GM11168 (cell line): ENCODE measurements around the gene NUDT8.

Experiments used
- in situ Hi-C: fragments of 300-500 bp; cut with MboI; formaldehyde crosslinking; loops from one replicate; pipeline ENCODE4 v1.12.0; 2022; ENCODE audit warnings: low sequenced_read_pairs; ENCODE audit not compliant: unreplicated experiment

Gene NUDT8, protein sequence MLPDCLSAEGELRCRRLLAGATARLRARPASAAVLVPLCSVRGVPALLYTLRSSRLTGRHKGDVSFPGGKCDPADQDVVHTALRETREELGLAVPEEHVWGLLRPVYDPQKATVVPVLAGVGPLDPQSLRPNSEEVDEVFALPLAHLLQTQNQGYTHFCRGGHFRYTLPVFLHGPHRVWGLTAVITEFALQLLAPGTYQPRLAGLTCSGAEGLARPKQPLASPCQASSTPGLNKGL

GRCh38 chr11:67629386-67630227 is at the start of gene NUDT8:
Gene NUDT8, minus strand, starts transcription at chr11:67629937. Its CDS starts 26 bp downstream, at chr11:67629911.
- in situ Hi-C loops: no loop called here

DNA sequence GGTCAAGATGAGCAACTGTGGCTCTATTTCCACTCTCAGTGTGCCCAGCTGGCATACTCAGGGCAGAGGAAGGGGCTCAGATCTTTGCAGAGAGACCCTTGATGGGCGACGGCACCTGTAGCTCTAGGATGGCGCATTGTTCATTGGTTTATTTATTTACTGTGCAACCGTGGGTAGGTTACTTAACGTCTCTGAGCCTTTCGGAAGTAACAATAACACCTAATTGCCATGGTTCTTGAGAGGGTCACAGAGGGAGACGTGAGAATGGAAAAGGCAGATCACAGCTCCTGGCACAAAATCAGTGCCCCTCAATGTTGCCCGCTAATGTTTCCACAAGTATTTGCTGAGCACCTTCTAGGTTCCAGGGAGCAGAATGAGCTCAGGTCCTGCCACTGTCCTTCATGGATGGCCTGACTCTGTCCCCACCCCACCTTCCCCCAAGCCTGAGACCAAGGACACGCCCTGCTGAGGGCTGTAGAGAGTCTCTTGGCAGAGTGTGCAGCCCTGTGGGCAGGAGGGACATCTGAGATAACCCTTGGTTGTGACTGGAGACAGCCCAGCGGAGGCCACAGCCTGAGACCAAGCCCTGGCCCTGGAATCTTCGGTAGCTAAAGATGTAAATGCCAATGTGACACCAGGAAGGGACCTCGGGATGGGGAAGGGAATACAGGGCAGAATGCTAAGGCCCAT is 45.5 kb upstream of the NUDT8 start:
- in situ Hi-C loops: no loop called here

GRCh38 chr11:67674442-67674871 is 44.7 kb upstream of the NUDT8 start, which contains the start of gene ALDH3B2:
Gene ALDH3B2, minus strand, starts transcription at chr11:67674623. Its CDS starts 7,688 bp downstream, at chr11:67666935.
- in situ Hi-C loops: no loop called here

- in situ Hi-C loops: no loop called here
These were observed 44.2 kb upstream of the NUDT8 start for GRCh38 chr11:67673902-67674301.

DNA sequence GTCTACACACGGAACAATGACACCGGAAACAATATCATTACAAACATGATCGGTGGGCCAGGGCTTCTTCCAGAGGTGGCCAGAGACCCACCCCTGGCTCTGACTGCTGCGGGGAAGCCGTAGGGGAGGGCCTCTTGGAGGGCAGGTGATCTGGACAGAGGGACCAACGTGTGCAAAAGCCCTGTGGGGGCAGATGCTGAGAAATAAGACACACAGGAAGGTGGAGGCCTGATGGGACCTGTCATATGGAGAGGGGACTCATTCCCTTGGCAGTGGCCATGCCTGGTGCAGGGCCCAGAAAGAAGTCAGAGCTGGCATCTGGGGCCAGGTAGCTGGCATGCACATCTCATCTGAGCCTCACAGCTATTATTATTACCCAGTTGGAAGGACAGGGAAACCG is 43.6 kb upstream of the NUDT8 start:
- in situ Hi-C loops: no loop called here

- in situ Hi-C loops: no loop called here
These were observed 41.4 kb upstream of the NUDT8 start for GRCh38 chr11:67671211-67671520.

DNA sequence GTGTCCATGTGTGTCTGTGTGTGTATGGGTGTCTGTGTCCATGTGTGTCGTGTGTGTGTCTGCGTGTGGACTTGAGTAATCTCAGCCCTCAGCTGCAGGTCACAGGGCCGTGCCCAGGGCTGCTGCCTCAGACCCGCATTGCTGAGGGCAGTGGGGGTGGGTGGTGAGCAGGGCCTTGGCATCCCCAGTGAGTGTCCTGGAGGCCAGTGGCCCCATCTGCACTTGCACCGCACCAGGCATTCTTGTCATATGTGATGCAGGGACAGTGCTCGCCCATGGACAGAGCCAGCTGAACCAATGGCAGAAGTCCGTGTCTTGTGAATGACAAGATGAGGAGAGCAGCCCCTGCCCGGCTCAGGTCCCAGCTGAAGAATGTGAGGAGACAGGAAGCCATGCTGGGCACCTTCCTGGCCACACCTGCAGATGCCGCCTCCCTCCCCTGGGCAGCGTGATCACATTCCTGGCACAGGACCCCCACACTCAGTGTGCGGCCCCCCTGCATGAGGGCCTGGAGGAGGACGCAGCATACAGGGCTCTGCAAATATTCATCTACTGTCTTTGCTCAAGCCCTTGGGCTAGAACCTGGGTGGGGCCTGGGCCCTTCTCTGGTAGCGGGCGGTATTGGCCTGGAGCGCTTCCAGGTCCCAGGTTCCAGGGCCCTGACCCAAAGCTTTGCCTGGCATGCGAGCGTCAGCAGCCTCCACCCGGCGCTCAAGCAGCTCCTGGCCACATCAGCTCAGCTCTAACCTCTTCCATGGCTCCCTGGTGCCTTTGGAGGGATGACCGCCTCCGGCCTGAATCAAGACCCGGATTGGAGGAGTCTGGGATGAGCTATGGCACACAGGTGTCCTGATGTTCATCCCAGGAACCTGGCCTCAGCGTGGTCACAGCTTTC is 40.8 kb upstream of the NUDT8 start:
- in situ Hi-C loops: no loop called here

- in situ Hi-C loops: no loop called here
These were observed 38.4 kb upstream of the NUDT8 start for GRCh38 chr11:67668192-67668551.

GRCh38 chr11:67667490-67668191 is 37.9 kb upstream of the NUDT8 start:
- in situ Hi-C loops: no loop called here

DNA sequence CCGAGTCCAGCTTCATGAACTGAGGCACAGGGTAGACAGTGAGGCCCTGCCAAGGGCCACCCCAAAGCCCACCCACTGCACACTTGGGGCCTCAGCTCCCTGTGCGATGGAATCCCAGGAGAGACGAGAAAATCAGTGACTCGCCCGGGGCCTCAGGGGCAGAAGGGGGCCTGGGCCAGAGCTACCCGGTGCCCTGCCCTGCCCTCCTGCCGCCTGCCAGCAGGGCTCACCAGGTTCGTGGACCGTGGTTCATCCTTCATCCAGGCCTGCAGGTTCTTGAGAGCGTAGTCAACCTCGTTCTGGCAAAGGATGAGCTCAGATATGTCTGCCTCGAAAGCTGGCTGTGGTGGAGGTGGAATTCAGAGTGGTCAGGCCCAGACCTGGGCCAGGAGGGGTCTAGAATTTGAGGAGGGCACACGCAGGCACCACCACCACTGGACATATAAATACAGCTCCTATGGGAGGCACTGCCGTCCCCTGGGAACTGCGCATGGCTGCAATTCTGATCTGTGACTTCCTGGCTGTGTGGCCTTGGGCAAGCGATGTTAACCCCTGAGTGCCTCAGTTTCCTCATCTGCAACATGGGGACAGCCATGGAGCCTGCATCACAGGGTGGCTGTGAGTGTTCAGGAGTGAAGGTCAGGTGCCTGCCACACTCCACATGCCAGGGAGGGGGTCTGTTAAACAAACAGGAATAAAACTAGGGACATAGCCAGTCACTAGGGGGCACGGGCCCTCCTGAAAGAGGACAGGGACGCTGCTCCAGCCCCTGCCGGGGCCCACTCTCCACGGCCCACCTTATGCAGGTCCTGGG is 37.1 kb upstream of the NUDT8 start:
- in situ Hi-C loops: no loop called here

GRCh38 chr11:67666303-67666645 is 36.5 kb upstream of the NUDT8 start:
- in situ Hi-C loops: no loop called here

DNA sequence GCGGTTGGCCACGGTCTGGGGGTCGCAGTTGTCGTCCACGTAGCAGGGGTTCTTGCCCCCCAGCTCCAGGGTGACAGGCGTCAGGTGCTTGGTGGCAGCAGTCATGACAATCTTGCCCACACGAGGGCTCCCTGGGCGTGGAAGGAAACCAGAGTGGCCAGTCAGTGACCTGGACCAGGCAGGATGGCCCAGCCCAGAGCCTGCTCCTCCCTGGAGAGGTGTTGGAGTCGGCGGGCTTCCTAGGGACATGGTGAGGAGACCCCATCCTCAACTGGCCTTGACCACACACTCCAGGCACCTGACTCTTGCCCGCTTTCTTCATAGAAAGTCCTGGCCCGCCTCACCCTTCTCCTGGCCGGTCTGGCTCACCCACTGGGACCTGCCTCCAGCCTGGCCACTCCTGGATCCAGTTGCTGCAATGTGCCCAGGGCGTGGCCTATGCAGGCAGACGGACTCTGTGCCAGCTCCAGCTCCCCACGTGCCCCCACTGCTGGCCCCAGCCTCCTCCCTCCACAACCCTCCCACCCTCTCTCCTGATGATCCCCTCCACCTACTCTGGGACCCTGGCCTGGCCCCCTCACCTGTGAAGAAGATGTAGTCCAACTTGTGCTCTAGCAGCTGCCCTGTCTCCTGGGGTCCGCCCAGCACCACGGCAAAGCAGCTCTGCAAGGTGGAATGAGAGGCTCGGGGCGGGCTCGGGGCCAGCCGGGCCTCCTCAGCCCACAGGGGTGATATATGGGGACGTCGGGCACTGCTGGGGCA is 36.0 kb upstream of the NUDT8 start:
- in situ Hi-C loops: no loop called here

DNA sequence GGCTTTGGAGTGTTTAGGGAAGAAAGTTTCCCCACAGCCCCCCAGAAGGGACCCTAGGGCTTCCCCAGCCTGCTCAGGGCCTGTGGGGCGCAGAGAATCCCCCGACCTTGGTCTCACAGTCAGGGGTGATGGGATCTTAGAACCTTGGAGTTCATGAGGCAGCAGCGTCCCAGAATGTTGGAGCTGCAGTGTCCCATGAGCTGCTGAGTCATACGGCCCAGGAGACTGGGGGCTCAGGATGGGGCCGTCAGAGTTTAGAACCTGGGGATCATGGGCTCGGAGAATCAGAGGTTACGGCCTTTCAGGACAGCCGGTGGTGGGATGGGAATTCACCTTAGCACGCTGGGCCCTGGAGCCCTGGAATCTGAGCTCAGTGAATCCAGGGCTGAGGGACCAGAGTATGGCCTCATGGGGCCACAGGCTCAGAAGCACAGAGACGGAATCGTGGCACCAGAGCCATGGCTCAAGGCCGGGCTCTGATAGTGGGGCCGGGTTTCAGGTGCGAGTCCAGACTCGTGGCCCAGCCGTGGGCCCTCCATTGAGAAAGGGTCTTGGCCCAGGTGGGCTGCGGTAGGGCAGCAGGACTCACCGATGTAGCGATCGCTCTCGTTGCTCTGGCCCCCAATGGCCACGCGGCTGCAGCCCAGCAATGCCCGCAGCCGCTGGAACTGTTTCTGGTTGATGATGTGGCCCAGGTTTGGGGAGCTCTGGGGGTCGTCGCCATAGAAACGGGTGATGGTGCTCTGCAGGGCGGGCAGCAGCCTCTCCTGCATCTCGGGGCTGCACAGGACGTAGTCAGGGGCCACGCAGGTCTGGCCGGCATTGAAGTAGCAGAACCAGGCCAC is 35.2 kb upstream of the NUDT8 start:
- in situ Hi-C loops: no loop called here

DNA sequence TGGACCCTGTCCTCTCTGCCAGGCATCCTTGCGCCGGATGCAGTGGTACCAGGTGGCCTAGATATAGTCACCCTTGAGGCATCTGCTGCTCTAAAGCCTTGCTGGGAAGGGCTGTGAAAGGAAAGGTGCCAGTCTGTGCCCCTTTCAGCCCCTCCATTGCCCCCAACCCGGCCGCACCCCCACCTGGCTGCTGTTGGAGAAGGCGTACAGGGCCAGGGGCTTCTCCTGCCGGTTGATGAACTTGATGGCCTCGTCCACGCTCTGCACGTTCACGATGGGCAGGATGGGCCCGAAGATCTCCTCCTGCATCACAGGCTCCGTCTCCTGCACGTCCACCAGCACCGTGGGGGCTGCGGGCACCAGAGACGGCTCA is 34.5 kb upstream of the NUDT8 start:
- in situ Hi-C loops: no loop called here

DNA sequence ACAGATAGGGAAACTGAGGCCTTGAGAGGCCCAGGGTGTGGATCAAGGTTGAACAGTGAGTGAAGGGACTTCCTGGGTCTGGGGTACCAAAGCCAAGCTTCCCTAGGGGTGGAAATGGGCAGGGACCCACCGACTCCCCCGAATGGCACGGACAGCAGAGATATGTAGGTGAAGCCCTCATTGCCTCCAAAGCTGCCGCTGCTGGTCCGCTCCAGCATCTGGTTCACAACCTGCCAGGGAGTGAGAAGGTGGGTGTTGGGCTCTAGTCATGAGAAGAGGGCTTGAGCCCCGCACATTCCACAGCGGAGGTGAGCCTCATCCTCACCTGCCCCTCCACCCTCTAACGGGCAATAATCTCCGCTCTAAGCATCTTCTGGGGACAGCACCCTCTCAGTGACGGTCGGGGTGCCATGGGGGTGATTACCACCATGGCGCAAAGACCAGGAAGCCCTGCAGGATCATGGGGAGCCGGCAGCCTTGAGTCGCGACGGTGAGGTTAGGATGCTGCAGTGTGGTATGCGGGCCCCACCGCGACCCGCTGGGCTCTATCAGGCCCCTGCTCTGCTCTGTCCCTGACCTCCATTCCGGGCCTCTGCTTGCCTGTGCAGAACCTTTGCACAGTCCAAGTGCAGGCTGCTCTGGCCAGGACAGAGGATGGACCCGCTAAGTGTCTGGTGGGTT is 33.9 kb upstream of the NUDT8 start:
- in situ Hi-C loops: no loop called here

- in situ Hi-C loops: no loop called here
These were observed 33.2 kb upstream of the NUDT8 start for GRCh38 chr11:67662835-67663531.
